ENCODE measurements around the gene ING2. TPM values are rescaled to one million over a fixed set of nuclear protein-coding genes. Genes with fewer than 3 reads are reported as not detected.
"Not testable (repeated sequence)": the region's sequence is repeated elsewhere in the genome, so short reads cannot be mapped to it uniquely, and the experiment has no call there.

Gene ING2
- total RNA-seq, 2 donors from 2014 or later, result 10.6 to 16.3 TPM

DNA sequence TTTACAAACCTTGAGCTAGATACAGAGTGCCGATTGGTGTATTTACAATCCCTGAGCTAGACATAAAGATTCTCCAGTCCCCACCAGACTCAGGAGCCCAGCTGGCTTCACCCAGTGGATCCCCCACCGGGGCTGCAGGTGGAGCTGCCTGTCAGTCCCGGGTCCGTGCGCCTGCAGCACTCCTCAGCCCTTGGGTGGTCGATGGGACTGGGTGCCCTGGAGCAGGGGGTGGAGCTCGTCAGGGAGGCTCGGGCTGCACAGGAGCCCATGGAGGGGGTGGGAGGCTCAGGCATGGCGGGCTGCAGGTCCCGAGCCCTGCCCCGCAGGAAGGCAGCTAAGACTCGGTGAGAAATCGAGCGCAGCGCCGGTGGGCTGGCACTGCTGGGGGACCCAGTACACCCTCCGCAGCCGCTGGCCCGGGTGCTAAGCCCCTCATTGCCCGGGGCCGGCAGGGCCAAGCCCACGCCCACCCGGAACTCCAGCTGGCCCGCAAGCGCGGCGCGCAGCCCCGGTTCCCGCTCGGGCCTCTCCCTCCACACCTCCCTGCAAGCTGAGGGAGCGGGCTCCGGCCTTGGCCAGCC, 22.3 kb upstream of the ING2 start:
- not testable (repeated sequence) for H3K9me3 Mint-ChIP-seq; H3K36me3 Mint-ChIP-seq (ENCODE audit: low read depth); ATAC-seq (replicated peaks); H3K27me3 Mint-ChIP-seq; H3K4me1 Mint-ChIP-seq; H3K27ac Mint-ChIP-seq; H3K4me3 Mint-ChIP-seq

- H3K36me3 Mint-ChIP-seq (ENCODE audit: low read depth), result no peaks in the 10 kb centered on the region
- no peak overlapping the region for H3K27ac Mint-ChIP-seq
- H3K27me3 Mint-ChIP-seq, result no peaks in the 10 kb centered on the region
- no peak overlapping the region for H3K4me3 Mint-ChIP-seq
- no peaks in the 10 kb centered on the region for H3K9me3 Mint-ChIP-seq
- no peak for ATAC-seq (replicated peaks)
- no peaks in the 10 kb centered on the region for H3K4me1 Mint-ChIP-seq
These were observed 20.9 kb upstream of the ING2 start for GRCh38 chr4:183483997-183484396.

DNA sequence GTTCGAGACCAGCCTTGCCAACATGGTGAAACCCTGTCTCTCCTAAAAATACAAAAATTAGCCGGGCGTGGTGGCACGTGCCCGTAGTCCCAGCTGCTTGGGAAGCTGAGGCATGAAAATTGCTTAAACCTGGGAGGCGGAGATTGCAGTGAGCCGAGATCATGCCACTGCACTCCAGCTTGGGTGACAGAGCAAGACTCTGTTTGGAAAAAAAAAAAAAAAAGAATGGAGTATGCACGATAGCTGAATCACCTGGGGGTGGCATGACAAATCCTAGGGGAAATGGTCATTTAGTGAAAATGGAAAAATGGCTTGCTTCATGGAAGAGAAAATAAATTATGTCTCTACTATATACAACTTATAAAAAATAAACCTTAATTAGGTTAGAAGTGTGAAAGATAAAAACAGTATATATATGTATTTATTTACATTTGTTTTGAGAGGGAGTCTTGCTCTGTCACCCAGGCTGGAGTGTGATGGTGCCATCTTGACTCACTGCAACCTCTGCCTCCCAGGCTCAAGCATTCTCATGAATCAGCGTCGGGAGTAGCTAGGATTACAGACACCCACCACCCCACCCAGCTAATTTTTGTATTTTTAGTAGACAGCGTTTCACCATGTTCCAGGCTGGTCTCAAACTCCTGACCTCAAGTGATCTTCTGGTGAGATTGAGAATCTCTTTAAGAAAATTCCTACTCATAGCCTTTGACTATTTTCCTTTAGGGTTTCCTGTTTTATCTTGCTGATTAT, 19.3 kb upstream of the ING2 start:
- Mint-ChIP-seq H3K9me3 (no peaks in the 10 kb centered on the region), H3K27me3 (no peaks in the 10 kb centered on the region)

DNA sequence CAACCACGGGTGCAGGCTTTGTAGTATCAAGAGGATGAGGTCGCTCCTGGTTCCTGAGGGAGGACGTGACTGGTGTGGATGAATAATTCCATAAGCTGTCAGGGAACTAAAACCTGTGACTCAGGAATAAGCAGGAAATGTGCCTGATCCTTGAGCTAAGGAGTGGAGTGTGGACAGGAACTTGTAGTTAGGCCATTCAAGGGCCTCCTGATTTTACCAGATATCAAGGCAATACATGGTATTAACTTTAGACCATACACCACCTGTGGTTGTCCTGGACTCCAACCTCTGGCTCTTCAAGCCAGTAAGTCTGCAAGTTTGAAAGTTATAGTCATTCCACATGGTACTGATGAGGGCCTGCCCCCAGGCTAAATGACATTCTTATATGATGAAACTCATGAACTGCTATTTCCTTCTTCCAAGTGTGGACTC, 12.1 kb upstream of the ING2 start:
- Mint-ChIP-seq H3K4me3 (no peak overlapping the region), H3K36me3 (ENCODE audit: low read depth) (peaks cover 16% of the 10 kb centered on the region), H3K4me1 (no peaks in the 10 kb centered on the region), H3K9me3 (peaks cover 5% of the 10 kb centered on the region), H3K27ac (no peak overlapping the region), H3K27me3 (no peaks in the 10 kb centered on the region)
- no peak for ATAC-seq (replicated peaks)

More for the DNA sequence above, 19.3 kb upstream of the ING2 start:
- Mint-ChIP-seq H3K36me3 (ENCODE audit: low read depth) (no peaks in the 10 kb centered on the region), H3K4me3 (no peak overlapping the region), H3K27ac (no peak overlapping the region), H3K4me1 (no peaks in the 10 kb centered on the region)
- ATAC-seq (replicated peaks), result no peak

DNA sequence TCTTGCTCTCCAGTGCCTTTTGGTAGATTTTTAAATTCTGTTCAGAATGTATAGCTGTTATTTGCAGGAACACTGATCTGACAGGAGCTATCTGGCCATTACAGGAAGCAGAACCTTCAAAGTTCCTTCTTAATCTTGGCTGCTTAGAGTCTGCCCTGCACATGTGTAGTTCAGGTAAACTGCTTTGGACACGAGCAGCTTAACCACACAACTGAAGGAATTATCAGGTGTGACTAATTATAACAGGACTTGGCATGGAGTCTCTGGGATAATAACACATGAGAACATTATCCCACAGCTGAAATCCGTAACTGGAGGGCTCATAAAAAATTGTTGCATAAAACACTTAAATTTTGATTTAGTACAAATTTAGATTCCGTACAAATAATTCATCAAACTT, 11.6 kb upstream of the ING2 start:
- peaks cover 5% of the 10 kb centered on the region for H3K9me3 Mint-ChIP-seq
- ATAC-seq (replicated peaks), result no peak

GRCh38 chr4:183495184-183495583, 9.7 kb upstream of the ING2 start:
- Mint-ChIP-seq H3K4me1 (no peaks in the 10 kb centered on the region), H3K4me3 (no peak overlapping the region), H3K36me3 (ENCODE audit: low read depth) (peaks cover 16% of the 10 kb centered on the region), H3K9me3 (peaks cover 5% of the 10 kb centered on the region), H3K27me3 (no peaks in the 10 kb centered on the region), H3K27ac (peak overlapping the region; percentile 52)
- ATAC-seq (replicated peaks), result no peak

More for the DNA sequence above, 11.6 kb upstream of the ING2 start:
- H3K27me3 Mint-ChIP-seq, result no peaks in the 10 kb centered on the region
- H3K27ac Mint-ChIP-seq, result no peak overlapping the region
- peaks cover 16% of the 10 kb centered on the region for H3K36me3 Mint-ChIP-seq (ENCODE audit: low read depth)
- no peaks in the 10 kb centered on the region for H3K4me1 Mint-ChIP-seq
- no peak overlapping the region for H3K4me3 Mint-ChIP-seq

DNA sequence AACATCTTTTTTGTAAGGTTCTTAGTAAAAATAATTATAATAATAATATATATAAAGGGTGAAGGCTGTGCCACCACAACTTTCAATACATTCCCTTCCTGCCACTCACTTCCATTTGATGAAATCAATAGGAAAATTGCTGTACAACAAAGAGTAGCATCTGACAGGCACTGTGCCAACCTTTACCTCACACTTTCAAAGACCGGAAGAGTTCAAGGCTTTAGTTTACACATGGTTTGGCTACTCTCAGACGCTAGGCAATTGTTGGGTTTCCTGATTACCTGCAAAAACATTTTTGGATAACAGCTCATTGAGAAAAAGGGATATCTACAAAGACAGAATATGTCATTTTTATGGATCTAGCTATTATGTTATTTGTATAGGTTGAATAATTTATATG, 5.5 kb upstream of the ING2 start:
- H3K4me3 Mint-ChIP-seq, result no peak overlapping the region
- H3K9me3 Mint-ChIP-seq, result no peaks in the 10 kb centered on the region
- peaks cover 4% of the 10 kb centered on the region for H3K4me1 Mint-ChIP-seq
- ATAC-seq (replicated peaks), result no peak
- H3K27me3 Mint-ChIP-seq, result no peaks in the 10 kb centered on the region
- H3K36me3 Mint-ChIP-seq (ENCODE audit: low read depth), result peaks cover 11% of the 10 kb centered on the region
- no peak overlapping the region for H3K27ac Mint-ChIP-seq

GRCh38 chr4:183499801-183500200, 5.1 kb upstream of the ING2 start:
- Mint-ChIP-seq H3K27ac (no peak overlapping the region), H3K4me1 (peaks cover 4% of the 10 kb centered on the region), H3K4me3 (no peak overlapping the region), H3K36me3 (ENCODE audit: low read depth) (peaks cover 10% of the 10 kb centered on the region), H3K9me3 (no peaks in the 10 kb centered on the region), H3K27me3 (no peaks in the 10 kb centered on the region)
- no peak for ATAC-seq (replicated peaks)

DNA sequence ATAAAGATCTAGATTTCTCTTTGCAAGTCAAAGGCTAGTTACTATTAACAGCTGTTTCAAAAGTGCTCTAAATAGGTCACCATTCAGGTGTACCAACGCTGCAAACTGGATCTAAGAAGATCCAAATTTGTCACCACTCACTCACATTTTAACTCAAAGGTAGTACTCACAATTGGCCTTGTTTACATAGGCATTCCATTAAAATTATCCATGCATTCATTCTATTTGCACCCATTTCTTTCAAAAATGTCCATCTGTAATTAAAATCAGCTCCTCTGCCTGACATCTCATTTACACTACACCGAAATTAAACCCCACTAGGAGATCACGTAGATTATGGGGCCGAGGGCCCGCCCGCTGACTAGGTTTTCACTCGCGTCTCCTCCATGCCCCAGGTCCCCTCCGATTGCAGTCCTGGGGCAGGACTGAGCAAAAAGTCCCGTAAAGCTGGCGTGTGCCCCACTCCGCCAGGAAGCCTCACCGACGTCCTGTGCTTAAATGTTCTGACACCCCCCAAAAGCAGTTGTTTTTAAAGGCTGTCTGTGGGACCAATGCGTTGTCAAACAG, 1.3 kb upstream of the ING2 start:
- peak; percentile 6 for ATAC-seq (replicated peaks)
- peaks cover 4% of the 10 kb centered on the region for H3K4me1 Mint-ChIP-seq

GRCh38 chr4:183504064-183504929, 561 bp upstream of the ING2 start:
- Mint-ChIP-seq H3K4me1 (peaks cover 4% of the 10 kb centered on the region), H3K4me3 (peak overlapping the region; percentile 94), H3K27ac (peak overlapping the region; percentile 90), H3K9me3 (no peaks in the 10 kb centered on the region), H3K27me3 (no peaks in the 10 kb centered on the region), H3K36me3 (ENCODE audit: low read depth) (peaks cover 6% of the 10 kb centered on the region)
- ATAC-seq (replicated peaks), result peak; percentile 83

More for the DNA sequence above, 1.3 kb upstream of the ING2 start:
- H3K9me3 Mint-ChIP-seq, result no peaks in the 10 kb centered on the region
- H3K4me3 Mint-ChIP-seq, result peak overlapping the region; percentile 94
- H3K27ac Mint-ChIP-seq, result peak overlapping the region; percentile 90
- H3K36me3 Mint-ChIP-seq (ENCODE audit: low read depth), result peaks cover 6% of the 10 kb centered on the region
- H3K27me3 Mint-ChIP-seq, result no peaks in the 10 kb centered on the region

- no peaks in the 10 kb centered on the region for H3K9me3 Mint-ChIP-seq
- H3K4me1 Mint-ChIP-seq, result peaks cover 4% of the 10 kb centered on the region
These were observed 942 bp downstream of the ING2 start for GRCh38 chr4:183505611-183506388.

DNA sequence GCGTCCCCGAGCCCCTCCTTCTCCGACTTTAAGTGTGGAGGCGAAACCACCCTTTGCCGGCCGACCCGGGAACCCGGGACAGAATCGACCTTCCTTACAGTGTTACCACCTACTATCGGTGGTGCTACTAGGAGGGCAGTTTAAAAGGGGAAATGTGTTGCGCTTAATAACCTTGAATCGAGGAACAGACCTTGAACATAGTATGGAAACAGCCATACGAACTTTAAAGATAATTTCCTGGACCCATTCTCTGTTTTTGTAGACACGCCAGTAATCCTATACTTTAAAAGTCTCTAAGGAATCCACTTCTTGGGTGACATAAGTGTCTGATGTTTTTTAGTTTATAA, 1.5 kb downstream of the ING2 start:
- no peaks in the 10 kb centered on the region for H3K27me3 Mint-ChIP-seq
- H3K4me1 Mint-ChIP-seq, result peaks cover 4% of the 10 kb centered on the region
- no peaks in the 10 kb centered on the region for H3K9me3 Mint-ChIP-seq
- no peak for ATAC-seq (replicated peaks)
- H3K36me3 Mint-ChIP-seq (ENCODE audit: low read depth), result peaks cover 22% of the 10 kb centered on the region
- H3K27ac Mint-ChIP-seq, result peak overlapping the region; percentile 85
- H3K4me3 Mint-ChIP-seq, result peak overlapping the region; percentile 94

More at GRCh38 chr4:183505611-183506388, 942 bp downstream of the ING2 start:
- peak overlapping the region; percentile 94 for H3K4me3 Mint-ChIP-seq
- ATAC-seq (replicated peaks), result peak; percentile 36
- no peaks in the 10 kb centered on the region for H3K27me3 Mint-ChIP-seq
- H3K27ac Mint-ChIP-seq, result peak overlapping the region; percentile 85
- peaks cover 16% of the 10 kb centered on the region for H3K36me3 Mint-ChIP-seq (ENCODE audit: low read depth)

DNA sequence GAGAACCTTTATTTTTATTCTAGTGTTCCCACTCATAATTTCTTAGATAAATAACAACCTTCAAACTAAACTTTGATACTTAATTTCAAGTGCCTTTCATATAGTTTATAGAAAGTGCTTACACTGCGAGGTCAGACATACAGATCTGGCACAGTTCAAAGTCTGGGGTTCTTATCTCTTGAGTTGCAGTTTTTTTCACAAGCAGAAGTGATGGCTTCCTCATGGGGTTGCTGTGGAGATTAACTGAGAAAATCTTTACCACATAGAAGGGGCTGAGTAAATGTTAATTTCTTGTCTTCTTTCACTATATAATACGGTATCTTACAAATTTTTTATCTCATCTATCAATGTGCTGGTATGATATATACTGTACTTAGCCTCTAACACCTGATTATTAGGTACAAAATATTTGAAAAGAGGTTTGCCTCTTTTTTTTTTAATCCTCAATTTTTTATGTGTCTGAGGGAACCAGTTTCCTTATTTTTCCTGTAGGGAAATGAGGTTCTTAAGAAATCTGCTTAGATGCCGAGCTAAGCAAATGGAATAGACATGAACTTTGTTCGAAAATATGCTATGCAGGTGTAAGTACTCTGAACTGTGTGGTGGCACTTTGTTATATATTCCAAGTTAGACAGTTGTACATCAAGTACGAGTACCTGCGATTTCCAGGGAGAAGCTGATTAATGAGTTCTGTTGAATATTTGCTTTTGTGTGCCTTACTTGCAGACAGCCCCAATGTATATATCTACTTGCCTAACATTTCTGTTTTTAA, 3.3 kb downstream of the ING2 start:
- H3K36me3 Mint-ChIP-seq (ENCODE audit: low read depth), result peaks cover 38% of the 10 kb centered on the region
- H3K27ac Mint-ChIP-seq, result no peak overlapping the region
- ATAC-seq (replicated peaks), result no peak
- H3K4me3 Mint-ChIP-seq, result no peak overlapping the region
- H3K4me1 Mint-ChIP-seq, result no peaks in the 10 kb centered on the region
- H3K27me3 Mint-ChIP-seq, result no peaks in the 10 kb centered on the region
- H3K9me3 Mint-ChIP-seq, result no peaks in the 10 kb centered on the region

All from activated T-helper 17 cell treated with anti-CD3 and anti-CD28 coated beads, Interleukin-2, amount 50 U/mL, for 72 hours (primary cell).